ENCODE data around the gene FAS. TPM values are rescaled to one million over a fixed set of nuclear protein-coding genes. Genes with fewer than 3 reads are reported as not detected.
A peak's percentile ranks its signal among the peaks of the same experiment; 100 is the strongest.

Gene FAS
- polyA plus RNA-seq, 3 donors: 27.3 to 28.9 (median 27.9) TPM

- H3K4me3 ChIP-seq (replicated peaks in 1 of 3; ENCODE audit: low read depth in 2 of 3, low read length in 3 of 3): peak overlapping the region; percentile 76 to 86 (median 82)
- Mint-ChIP-seq H3K36me3 (peaks cover 2 to 3% of the 10 kb centered on the region in 2 donors), H3K4me3 (peak overlapping the region; percentile 99), H3K4me1 (peaks cover 73% of the 10 kb centered on the region), H3K9me3 (peaks cover 3 to 5% (median 3%) of the 10 kb centered on the region in 7 donors), H3K27ac (peak overlapping the region; percentile 94 to 99 (median 99)), H3K27me3 (ENCODE audit: low read depth in 3 of 3) (peaks cover 0 to 2% (median 0%) of the 10 kb centered on the region in 3 donors)
- H3K9me3 ChIP-seq (replicated peaks in 1 of 2; ENCODE audit: control insufficient read depth in 1 of 2, insufficient read depth in 1 of 2, low read length in 2 of 2): no peaks in the 10 kb centered on the region
- DNase-seq: peak; percentile 59 to 65 (median 63)
- peak overlapping the region; percentile 91 to 95 for H3K27ac ChIP-seq (ENCODE audit: low read depth in 1 of 2, low read length in 2 of 2)
- H2AFZ ChIP-seq (ENCODE audit: insufficient read depth, low read depth, low read length, poor library complexity, severe bottlenecking): peak overlapping the region; percentile 86
- H3K36me3 ChIP-seq (replicated peaks in 1 of 2; ENCODE audit: control insufficient read depth in 1 of 2, insufficient read depth in 2 of 2, low read length in 2 of 2): no peaks in the 10 kb centered on the region
- no peaks in the 10 kb centered on the region for H3K27me3 ChIP-seq (ENCODE audit: control insufficient read depth in 2 of 2, insufficient read depth in 2 of 2, low read length in 2 of 2)
- H4K20me1 ChIP-seq (ENCODE audit: insufficient read depth, low read length): peaks cover 8% of the 10 kb centered on the region
- peak overlapping the region; percentile 94 for H3K9ac ChIP-seq (ENCODE audit: insufficient read depth, low read length, poor library complexity, severe bottlenecking)
- no peak for TF ChIP-seq CTCF (IDR thresholded peaks at IDR 0.05)
- H3K4me2 ChIP-seq (replicated peaks; ENCODE audit: extremely low read depth, low read length, poor library complexity, severe bottlenecking): peak overlapping the region; percentile 87
- WGBS (ENCODE audit: insufficient coverage): 0% methylated on average over 34 of the region's 38 CpGs
- H3K79me2 ChIP-seq (ENCODE audit: insufficient read depth, low read length): peaks cover 50% of the 10 kb centered on the region
- peaks cover 53 to 72% of the 10 kb centered on the region in 2 donors for H3K4me1 ChIP-seq (ENCODE audit: control insufficient read depth in 1 of 2, insufficient read depth in 2 of 2, low read length in 2 of 2)
- intact Hi-C loops (cut with micrococcal nuclease): loop anchor here in 1 of 2 donors (5.0 kb wide), 3 partner anchors 41 to 139 kb away; partner anchors contain the start of gene ANKRD22
Observed at GRCh38 chr10:88991161-88991898, 732 bp downstream of the FAS start.

GRCh38 chr10:88991899-88992320 lies 1.3 kb downstream of the FAS start:
- H3K4me1 ChIP-seq (ENCODE audit: control insufficient read depth in 1 of 2, insufficient read depth in 2 of 2, low read length in 2 of 2): peaks cover 57 to 74% of the 10 kb centered on the region in 2 donors
- peaks cover 75% of the 10 kb centered on the region for H3K4me1 Mint-ChIP-seq
- H3K27ac Mint-ChIP-seq: peak overlapping the region; percentile 94 to 99 (median 99)

More at GRCh38 chr10:88991899-88992320, 1.3 kb downstream of the FAS start:
- no CpG with 5 or more reads among the region's 6 CpGs for WGBS (ENCODE audit: insufficient coverage)
- Histone ChIP-seq H3K36me3 (replicated peaks in 1 of 2; ENCODE audit: control insufficient read depth in 1 of 2, insufficient read depth in 2 of 2, low read length in 2 of 2) (no peaks in the 10 kb centered on the region), H3K4me3 (replicated peaks in 1 of 3; ENCODE audit: low read depth in 2 of 3, low read length in 3 of 3) (peak overlapping the region; percentile 76 to 86 (median 82)), H3K4me2 (replicated peaks; ENCODE audit: extremely low read depth, low read length, poor library complexity, severe bottlenecking) (peak overlapping the region; percentile 87), H3K79me2 (ENCODE audit: insufficient read depth, low read length) (peaks cover 56% of the 10 kb centered on the region), H4K20me1 (ENCODE audit: insufficient read depth, low read length) (peaks cover 13% of the 10 kb centered on the region), H2AFZ (ENCODE audit: insufficient read depth, low read depth, low read length, poor library complexity, severe bottlenecking) (peak overlapping the region; percentile 86), H3K27ac (ENCODE audit: low read depth in 1 of 2, low read length in 2 of 2) (peak overlapping the region; percentile 91 to 95), H3K27me3 (ENCODE audit: control insufficient read depth in 2 of 2, insufficient read depth in 2 of 2, low read length in 2 of 2) (no peaks in the 10 kb centered on the region), H3K9me3 (replicated peaks in 1 of 2; ENCODE audit: control insufficient read depth in 1 of 2, insufficient read depth in 1 of 2, low read length in 2 of 2) (no peaks in the 10 kb centered on the region), H3K9ac (ENCODE audit: insufficient read depth, low read length, poor library complexity, severe bottlenecking) (peak overlapping the region; percentile 94)
- TF ChIP-seq CTCF (IDR thresholded peaks at IDR 0.05): no peak
- intact Hi-C loops (cut with micrococcal nuclease): loop anchor here in 1 of 2 donors (5.0 kb wide), 3 partner anchors 40 to 140 kb away; partner anchors contain the start of gene ANKRD22
- peaks cover 0 to 3% of the 10 kb centered on the region in 2 donors for H3K36me3 Mint-ChIP-seq
- DNase-seq: peak; percentile 52 to 82 (median 79)
- H3K9me3 Mint-ChIP-seq: no peaks in the 10 kb centered on the region
- H3K4me3 Mint-ChIP-seq: peak overlapping the region; percentile 99
- H3K27me3 Mint-ChIP-seq (ENCODE audit: low read depth in 3 of 3): no peaks in the 10 kb centered on the region
